ENCODE results near the gene MGA. TPM values are rescaled to one million over a fixed set of nuclear protein-coding genes. Genes with fewer than 3 reads are reported as not detected.
A peak's percentile ranks its signal among the peaks of the same experiment; 100 is the strongest.

The MGA gene
- total RNA-seq, 3 donors from 2014 or later (not counting 1 experiment from before 2014, with no cell fraction given), result 54.9 to 75.0 (median 71.3) TPM

DNA sequence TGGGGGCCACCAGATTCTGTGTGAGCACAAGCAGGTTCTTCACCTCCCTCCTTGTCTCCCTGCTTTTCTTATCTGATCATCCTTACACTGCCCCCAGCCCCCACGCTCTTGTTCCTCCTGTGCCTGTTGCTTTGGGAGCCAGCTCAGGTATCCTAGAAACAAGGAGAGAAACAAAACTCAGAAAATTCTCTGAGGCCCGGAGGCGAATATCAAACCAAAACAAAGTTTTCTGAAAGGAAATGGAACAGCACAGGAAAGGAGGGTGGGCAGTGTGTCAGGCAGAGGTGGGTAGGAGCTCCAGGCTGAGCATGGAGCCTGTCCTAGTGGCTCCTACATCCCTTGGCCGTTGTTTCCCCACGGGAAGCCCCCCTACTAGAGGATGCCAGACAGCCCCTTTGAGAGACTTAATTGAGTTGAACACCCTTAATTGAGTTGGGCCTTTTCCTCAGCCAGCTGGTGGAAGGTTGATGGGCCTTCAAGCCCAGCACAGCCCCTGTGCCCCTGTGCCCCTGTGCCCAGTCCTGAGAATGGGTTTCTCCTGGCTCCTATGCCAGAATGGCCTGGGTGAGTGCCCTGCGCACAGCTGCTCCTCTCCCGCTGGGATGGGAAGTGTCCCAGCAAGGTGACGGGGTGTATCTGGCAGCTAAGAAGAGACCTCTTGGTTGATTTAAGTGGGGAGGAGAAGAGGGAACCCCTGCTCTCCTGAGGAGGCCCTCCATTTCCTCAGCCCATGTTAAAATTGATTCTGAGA lies 144.9 kb downstream of the MGA start:
- TF ChIP-seq, protein P1, sequence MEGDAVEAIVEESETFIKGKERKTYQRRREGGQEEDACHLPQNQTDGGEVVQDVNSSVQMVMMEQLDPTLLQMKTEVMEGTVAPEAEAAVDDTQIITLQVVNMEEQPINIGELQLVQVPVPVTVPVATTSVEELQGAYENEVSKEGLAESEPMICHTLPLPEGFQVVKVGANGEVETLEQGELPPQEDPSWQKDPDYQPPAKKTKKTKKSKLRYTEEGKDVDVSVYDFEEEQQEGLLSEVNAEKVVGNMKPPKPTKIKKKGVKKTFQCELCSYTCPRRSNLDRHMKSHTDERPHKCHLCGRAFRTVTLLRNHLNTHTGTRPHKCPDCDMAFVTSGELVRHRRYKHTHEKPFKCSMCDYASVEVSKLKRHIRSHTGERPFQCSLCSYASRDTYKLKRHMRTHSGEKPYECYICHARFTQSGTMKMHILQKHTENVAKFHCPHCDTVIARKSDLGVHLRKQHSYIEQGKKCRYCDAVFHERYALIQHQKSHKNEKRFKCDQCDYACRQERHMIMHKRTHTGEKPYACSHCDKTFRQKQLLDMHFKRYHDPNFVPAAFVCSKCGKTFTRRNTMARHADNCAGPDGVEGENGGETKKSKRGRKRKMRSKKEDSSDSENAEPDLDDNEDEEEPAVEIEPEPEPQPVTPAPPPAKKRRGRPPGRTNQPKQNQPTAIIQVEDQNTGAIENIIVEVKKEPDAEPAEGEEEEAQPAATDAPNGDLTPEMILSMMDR (IDR thresholded peaks at IDR 0.05), result no peak
- H3K4me3 ChIP-seq (ENCODE audit: low read length), result no peak overlapping the region
- Mint-ChIP-seq H3K4me3 (no peak overlapping the region), H3K27me3 (ENCODE audit: low read depth in 2 of 2) (no peaks in the 10 kb centered on the region), H3K27ac (peak overlapping the region in 1 of 2 donors; percentile 67), H3K36me3 (no peaks in the 10 kb centered on the region), H3K4me1 (peaks cover 8 to 9% of the 10 kb centered on the region in 2 donors), H3K9me3 (no peaks in the 10 kb centered on the region)
- ATAC-seq (no peak), DNase-seq (no peak)
- H3K27ac ChIP-seq (ENCODE audit: low read length), result no peak overlapping the region
- H3K4me1 ChIP-seq (ENCODE audit: control insufficient read depth, insufficient read depth, low read length), result peaks cover 3% of the 10 kb centered on the region
- intact Hi-C loops (cut with micrococcal nuclease), result no loop called here
- H3K36me3 ChIP-seq (ENCODE audit: control insufficient read depth, insufficient read depth, low read length), result peaks cover 4% of the 10 kb centered on the region
- no peaks in the 10 kb centered on the region for H3K27me3 ChIP-seq (ENCODE audit: control insufficient read depth, insufficient read depth, low read length)
- H3K9me3 ChIP-seq (ENCODE audit: control insufficient read depth, insufficient read depth, low read length), result no peaks in the 10 kb centered on the region
- WGBS (ENCODE audit: insufficient coverage), result 61% methylated on average over 8 of the region's 8 CpGs

DNA sequence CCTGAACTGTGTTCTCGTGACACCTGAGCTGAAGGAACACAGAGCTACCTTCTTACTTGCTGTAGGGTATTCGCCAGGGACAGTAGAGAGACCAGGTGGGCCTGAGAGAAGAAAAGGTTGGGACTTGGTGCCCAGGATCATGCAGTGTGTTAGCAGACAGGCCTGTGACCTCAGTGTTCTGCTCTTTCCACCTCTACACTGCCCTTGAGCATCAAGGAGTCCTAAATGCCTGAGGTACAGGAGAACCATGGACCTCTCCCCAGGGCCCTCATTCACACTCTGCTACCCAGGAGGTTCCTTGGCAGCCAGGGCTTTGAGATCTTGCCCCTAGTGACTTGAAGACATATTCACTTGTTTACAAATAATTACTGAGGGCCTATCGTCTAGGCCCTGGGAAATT lies 145.5 kb downstream of the MGA start:
- 88% methylated on average over 3 of the region's 3 CpGs for WGBS (ENCODE audit: insufficient coverage)
- peaks cover 8 to 9% of the 10 kb centered on the region in 2 donors for H3K4me1 Mint-ChIP-seq

DNA sequence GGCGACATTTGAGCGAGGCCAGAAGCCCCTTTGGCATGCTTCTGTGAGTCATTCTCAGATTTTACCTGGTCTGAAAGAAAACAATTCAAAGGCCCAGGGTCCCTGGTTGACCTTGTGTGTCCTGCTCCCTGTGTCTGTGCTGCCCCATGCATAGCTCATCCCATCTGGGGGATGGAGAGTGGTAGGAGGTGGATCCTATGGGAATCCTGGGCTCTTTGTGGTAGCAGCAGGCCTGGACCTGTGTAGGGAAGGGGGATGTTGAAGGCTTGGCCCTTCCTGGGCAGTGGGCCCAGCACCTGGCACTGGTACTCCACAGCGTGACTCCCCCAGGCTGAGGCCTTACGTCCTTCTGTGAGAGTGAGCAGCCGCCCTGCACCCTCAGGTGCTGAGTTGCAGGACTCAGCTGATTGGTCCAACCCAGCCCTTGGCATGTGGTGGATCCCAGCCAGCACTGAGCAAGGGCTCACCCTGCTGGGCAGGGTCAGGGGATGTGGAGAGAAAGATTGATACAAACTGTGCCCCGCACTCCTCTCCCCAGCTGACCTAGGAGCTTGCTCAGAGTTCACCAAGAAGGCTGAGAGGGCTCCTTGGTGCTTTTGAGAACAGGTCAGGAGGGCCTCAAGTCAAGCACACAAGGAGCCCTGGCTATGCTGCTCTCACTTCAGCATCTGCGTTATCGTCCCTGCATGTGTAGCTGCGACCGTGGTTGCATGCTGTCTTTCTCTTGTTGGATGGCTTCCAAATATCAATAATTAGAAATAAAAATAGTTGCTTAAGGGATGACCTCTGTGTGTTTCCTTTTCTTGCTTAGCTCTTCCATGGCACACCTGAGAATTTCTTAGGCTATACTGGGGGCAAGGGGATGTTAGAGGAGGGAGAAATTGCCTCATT lies 146.3 kb downstream of the MGA start:
- no peak overlapping the region for H3K27ac ChIP-seq (ENCODE audit: low read length)
- no peak overlapping the region for H3K4me3 ChIP-seq (ENCODE audit: low read length)
- no peaks in the 10 kb centered on the region for H3K36me3 ChIP-seq (ENCODE audit: control insufficient read depth, insufficient read depth, low read length)
- no peaks in the 10 kb centered on the region for H3K36me3 Mint-ChIP-seq
- H3K9me3 ChIP-seq (ENCODE audit: control insufficient read depth, insufficient read depth, low read length), result no peaks in the 10 kb centered on the region
- ATAC-seq (no peak), DNase-seq (no peak)
- TF ChIP-seq, protein P1 (IDR thresholded peaks at IDR 0.05), result no peak
- WGBS (ENCODE audit: insufficient coverage), result 93% methylated on average over 10 of the region's 10 CpGs
- no peaks in the 10 kb centered on the region for H3K27me3 ChIP-seq (ENCODE audit: control insufficient read depth, insufficient read depth, low read length)
- no peaks in the 10 kb centered on the region for H3K9me3 Mint-ChIP-seq
- no peaks in the 10 kb centered on the region for H3K27me3 Mint-ChIP-seq (ENCODE audit: low read depth in 2 of 2)
- H3K4me1 Mint-ChIP-seq, result peaks cover 12 to 14% of the 10 kb centered on the region in 2 donors
- intact Hi-C loops (cut with micrococcal nuclease), result no loop called here
- no peak overlapping the region for H3K27ac Mint-ChIP-seq
- H3K4me3 Mint-ChIP-seq, result no peak overlapping the region
- H3K4me1 ChIP-seq (ENCODE audit: control insufficient read depth, insufficient read depth, low read length), result peaks cover 10% of the 10 kb centered on the region

More for the DNA sequence above, 145.5 kb downstream of the MGA start:
- ATAC-seq (no peak), DNase-seq (no peak)
- Mint-ChIP-seq H3K27ac (no peak overlapping the region), H3K27me3 (ENCODE audit: low read depth in 2 of 2) (no peaks in the 10 kb centered on the region), H3K9me3 (no peaks in the 10 kb centered on the region), H3K4me3 (no peak overlapping the region), H3K36me3 (no peaks in the 10 kb centered on the region)
- H3K27ac ChIP-seq (ENCODE audit: low read length), result no peak overlapping the region
- no peaks in the 10 kb centered on the region for H3K27me3 ChIP-seq (ENCODE audit: control insufficient read depth, insufficient read depth, low read length)
- H3K9me3 ChIP-seq (ENCODE audit: control insufficient read depth, insufficient read depth, low read length), result no peaks in the 10 kb centered on the region
- peaks cover 3% of the 10 kb centered on the region for H3K4me1 ChIP-seq (ENCODE audit: control insufficient read depth, insufficient read depth, low read length)
- H3K36me3 ChIP-seq (ENCODE audit: control insufficient read depth, insufficient read depth, low read length), result peaks cover 4% of the 10 kb centered on the region
- no peak overlapping the region for H3K4me3 ChIP-seq (ENCODE audit: low read length)
- TF ChIP-seq, protein P1 (IDR thresholded peaks at IDR 0.05), result no peak
- intact Hi-C loops (cut with micrococcal nuclease), result no loop called here

Measured in natural killer cell (primary cell).